GM18858 (cell line): ENCODE measurements around the gene LMBR1.
"Not testable (repeated sequence)": the region's sequence is repeated elsewhere in the genome, so short reads cannot be mapped to it uniquely, and the experiment has no call there.

Source experiments
- ATAC-seq: cut with Tn5 transposase; IDR thresholded peaks from one replicate; pipeline ENCODE4 v1.9.1; 2021; ENCODE audit not compliant: unreplicated experiment

The LMBR1 gene

DNA sequence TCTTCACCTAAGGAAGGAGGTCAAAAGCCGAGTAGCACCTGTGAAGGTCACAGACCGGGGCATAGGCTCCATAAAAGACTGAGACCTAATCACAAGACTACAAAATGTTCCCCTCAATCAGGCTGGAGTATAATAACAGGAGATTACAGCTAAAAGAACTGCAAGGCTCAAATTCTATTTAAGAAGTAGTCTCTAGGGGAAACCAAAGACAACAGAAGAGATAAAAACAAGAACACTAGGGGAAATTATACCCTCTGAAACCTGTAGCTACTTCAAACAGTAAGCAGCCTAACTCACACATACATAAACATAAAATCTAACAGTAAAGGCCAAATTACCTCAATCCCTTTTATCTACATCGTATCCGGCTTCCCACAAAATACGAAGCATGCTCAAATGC is 38.3 kb downstream of the LMBR1 start:
- no peak for ATAC-seq

DNA sequence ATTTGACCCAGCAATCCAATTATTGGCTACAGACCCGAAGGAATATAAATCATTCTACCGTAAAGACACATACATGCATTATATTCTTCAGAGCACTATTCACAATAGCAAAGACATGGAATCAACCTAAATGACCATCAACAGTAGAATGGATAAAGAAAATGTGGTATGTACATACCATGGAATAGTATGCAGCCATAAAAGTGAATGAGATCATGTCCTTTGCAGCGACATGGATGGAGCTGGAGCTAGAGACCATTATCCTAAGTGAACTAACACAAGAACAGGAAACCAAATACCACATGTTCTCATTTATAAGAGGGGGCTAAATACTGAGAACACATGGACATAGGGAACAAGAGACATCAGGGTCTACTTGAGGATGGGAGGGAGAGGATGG is 44.0 kb downstream of the LMBR1 start:
- no peak for ATAC-seq

DNA sequence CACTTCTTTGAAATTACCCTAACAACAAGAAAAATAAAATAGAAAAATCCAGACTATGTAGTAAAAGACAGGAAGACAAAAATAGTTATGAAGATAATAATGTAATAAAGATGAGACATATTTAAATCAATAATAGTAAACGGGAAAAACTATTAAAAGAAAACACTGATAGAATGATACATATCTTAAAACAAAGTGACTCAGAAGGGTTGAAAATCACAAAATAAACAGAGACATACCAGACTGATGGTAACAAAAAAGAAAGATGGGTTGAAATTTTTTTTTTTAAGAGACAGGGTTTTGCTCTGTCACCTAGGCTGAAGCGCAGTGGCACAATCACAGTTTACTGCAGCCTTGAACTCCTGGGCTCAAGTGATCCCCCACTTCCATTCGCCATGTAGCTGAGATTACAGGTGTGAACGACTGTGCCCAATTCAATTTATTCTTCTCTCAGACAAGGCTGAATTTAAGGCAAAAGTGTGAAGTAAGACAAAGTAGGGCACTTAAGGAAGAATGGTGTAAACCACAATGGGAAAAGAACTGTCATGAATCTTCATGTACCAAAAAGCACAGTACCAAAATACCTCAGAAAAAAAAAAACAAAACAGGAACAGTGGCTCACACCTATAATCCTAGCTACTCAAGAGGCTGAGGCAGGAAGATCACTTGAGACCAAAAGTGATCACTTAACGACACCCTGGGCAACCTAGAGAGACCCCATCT is 47.4 kb downstream of the LMBR1 start:
- no peak for ATAC-seq

DNA sequence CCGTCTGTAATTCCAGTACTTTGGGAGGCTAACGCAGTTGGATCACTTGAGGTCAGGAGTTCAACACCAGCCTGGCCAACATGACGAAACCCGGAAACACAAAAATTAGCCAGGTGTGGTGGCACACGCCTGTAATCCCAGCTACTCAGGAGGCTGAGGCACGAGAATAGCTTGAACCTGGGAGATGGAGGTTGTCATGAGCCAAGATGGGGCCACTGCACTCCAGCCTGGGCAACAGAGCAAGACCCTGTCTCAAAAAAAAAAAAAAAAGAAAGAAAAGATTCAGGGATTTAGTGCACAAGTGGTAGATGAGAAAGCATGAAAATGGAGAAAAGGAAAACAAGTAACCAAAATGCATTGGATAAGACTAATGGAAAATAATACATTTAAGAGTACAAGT is 49.4 kb downstream of the LMBR1 start:
- ATAC-seq, result not testable (repeated sequence)

DNA sequence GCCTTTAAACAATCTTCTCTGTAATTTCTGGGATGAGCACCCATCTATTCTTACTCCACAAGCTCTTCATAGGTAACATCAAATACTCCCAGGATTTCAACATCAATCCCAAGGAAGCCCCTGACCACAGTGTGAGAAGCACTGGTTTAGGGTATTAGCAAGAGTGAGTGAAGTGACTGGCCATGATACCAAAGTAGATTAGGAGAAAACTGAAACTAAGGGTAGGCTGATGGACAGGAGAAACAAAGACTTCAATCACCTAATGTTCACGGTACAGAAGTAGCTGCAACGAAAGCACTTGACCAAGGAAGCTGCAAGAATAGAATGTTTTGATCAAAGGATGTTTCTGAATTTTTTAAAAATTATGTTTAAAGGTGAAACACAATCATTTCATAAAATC is 49.8 kb downstream of the LMBR1 start:
- no peak for ATAC-seq

DNA sequence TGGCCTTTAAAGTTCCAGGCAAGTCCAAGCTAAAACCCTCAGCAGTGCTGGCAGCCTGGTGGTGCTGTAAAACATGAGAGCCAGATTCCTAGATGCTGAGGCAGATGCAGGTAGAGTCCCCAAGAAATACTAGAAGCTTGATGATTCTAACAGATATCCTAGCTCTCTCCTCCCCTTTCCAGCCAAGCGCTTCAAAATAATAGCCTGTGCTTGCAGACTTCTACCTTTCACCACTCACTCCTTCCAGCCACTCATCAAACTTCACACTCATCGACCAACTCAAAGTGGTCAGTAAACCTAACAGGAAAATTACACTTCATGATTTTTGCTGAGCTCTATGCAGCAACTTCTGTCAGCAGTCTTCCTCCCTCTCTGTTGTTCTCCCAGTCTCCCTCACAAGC is 50.2 kb downstream of the LMBR1 start:
- ATAC-seq, result no peak

DNA sequence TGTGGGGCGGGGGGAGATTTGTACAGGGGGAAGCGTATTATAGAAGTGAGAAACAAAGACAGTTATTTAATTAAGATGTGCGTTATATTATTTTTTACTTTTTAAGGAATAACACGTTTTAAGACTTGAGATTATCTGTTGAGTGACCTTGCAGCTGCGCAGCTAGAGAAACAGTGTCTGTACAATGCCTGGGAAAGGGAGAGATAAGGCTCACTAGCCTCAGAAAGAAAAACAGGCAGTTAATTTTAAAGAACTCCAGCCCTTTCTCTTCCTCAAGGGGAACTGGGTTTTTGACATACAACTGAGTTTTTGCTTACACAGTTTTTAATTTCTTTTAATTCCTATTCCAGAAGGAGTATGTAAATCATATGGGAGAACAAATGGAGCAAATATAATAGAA is 50.7 kb downstream of the LMBR1 start:
- no peak for ATAC-seq

DNA sequence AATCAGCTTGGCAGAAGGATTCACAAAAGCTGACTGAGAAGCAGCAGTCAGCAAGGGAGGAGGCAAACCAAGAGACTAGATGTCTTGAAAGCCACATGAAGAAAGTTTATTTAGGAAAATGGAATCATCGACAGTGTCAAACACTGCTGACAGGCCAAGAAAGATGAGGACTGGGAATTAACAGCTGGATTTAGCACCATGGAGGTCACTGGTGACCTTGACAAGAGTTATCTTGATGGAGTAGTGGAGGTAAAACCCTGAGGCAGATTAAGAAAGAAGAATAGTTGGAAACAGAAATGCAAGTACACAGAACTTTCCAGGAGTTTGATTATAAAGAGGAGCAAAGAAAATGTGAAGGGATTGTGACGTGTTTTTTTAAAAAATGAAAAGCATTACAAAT is 51.5 kb downstream of the LMBR1 start:
- no peak for ATAC-seq

DNA sequence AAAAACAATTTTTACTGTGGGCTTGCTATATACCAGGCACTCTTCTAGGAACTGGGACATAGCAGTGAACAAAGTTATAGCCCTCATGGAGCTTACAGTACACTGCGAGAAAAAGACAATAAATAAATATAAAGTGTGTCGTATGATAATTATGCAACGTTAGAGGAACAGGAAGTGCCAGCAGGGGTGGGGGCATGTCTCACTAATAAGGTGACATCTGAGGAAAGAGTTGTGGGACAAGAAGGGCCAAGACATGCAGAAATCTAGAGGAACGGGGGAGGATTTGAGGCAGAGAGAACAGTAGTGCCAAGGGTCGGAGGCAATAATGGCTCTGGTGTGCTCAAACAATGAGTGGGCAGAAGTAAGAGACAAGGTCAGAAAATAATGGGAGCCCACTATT is 52.8 kb downstream of the LMBR1 start:
- ATAC-seq, result no peak

DNA sequence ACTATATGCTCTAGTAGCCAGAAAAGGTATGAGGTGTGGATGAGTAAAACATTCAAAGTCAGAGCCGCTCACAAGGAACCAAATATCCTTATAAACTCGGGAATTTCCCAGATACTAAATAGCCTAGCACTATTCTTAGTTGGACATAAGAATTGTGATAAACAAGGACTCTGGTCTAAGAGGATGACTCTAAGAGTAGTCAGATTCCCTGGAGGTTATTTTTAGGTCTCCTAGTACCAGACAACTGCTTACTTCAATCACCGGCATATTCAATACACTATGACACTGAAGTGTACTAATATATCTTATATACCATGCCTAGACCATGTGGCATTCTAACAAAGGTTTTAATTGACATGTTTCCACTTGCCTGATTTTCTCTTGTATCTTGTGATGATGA is 56.5 kb downstream of the LMBR1 start:
- no peak for ATAC-seq

DNA sequence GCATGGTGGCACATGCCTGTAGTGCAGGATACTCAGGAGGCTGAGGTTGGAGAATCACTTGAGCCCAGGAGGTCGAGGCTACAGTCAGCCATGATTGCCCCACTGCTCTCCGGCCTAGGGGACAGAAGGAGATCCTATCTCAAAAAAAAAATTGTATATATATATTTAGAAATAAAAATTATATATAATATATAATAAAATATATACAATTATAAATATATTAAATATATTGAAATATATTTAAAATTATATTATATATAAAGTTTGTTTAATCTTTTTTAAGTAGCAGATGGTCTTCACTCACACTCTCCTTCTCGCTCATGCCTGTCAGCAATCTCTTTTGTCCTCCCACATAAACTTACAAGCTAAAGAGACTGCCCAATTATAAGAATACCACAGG is 58.5 kb downstream of the LMBR1 start:
- ATAC-seq, result no peak

DNA sequence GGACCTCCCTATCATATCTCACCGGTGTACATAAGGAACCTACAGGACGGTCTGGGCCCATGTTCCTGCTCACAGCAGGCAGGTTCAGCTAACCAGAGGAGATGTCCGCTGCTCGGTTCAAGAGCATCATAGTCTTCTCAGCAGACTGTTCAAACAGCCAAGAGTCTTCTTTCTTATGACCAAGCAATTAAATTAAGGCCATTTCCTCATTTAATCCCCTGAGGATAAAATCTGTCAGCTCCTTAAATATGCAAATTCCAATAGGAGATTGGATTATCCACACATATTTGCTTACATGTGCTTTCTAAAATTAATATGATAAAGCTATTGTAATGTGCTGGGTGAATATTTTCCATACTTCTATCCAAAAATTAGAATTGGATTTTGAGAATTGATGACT is 59.7 kb downstream of the LMBR1 start:
- no peak for ATAC-seq

DNA sequence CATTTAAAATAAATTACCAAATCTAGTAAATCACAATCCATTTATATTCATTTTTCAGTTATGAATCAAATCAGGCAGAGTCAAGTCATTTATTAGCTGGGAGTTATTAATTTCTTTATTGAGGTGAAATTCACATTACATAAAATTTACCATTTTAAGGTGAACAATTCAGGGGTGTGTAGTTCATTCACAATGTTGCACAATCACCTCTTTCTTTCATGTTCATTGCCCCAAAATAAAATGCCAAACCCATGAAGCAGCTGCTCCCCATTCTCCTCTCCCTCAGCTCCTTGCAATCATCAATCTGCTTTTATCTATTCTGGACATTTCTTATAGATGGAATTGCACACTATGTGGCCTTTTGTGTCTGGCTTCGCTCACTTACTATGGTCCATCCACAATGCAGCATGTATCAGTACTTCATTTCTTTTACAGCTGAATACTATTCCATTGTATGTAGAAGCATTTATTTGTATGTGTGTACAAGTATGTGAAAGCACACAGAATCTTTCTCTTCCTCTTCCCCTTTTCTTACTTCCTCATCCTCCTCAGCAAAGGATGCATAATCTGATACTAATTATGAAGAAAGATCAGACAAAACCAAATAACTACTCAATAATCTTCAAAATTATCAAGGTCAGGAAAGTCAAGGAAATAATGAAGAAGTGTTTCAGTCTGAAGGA is 60.6 kb downstream of the LMBR1 start:
- no peak for ATAC-seq

DNA sequence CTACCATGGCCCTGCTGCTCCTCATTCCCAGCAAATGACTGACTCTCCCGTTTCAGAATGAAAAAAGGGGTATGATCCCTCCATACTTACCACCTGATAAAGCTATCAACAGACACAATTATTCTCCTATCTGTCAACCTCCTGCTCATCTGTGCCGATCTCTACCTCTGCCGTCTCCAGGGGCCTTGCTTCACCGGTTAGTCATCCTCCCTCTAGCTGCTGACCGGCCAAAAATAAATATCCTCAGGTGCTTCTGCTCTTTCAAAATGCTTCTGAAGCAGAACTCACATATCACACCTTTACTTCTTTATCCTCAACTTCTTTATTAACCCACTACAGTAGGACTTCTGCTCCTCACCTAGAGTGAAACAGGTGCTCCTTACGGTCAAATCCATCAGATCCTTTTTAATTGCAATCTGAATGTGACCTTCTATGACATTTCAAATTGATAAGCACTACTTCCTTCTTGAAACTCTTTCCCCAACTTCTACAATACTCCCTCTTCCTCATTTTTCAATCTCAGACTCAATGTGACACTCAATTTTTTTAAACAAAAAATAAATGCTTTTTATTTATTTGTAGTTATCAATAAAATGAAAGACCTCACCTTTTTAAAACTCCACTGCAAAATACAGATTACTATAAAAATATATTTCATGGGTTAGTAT is 63.2 kb downstream of the LMBR1 start:
- no peak for ATAC-seq

DNA sequence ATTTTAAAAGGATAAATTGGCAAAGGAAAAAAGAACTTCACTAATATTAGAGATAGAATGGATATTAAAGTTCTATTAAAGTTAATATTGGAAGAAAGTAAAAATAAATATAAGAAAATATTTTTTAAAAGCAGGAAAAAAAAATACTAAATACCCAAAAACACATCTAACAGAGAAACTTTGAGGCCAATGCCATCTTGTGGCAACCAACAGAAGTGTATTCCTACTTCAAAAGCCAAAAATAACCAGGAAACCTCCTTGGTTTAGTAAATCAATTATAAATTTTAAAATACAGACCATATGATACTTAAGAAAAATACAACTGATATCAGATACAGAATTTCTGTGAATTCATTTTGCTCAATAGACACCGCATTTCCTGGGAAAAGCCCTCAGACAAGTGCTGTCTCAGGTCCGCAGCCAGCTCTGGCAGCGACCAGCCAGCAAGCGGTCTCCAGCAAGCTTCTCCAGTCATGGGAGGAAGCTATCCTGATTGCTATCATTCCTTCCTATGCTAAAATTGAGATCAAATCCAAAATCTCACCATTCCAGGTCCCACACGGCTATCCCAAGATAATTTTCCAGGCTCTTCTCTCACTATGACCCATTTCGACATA is 65.3 kb downstream of the LMBR1 start:
- ATAC-seq, result no peak

DNA sequence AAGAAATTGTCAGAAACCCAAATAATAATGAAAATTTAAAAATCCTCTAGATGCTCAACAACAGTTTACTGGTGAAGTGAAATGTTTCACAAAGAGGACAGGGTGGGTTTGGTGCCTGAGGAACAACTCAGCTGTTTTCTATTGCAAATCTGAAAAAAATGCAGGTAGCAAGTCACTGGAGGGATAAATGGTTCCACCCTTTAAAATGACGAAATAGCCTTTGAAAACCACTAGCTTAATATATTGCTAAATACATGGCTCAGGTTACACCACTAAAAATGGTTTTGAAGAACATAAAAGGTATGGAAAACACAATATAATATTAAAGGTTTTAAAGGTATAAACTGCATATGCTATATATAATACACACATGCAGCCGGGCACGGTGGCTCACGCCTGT is 69.5 kb downstream of the LMBR1 start:
- no peak for ATAC-seq

DNA sequence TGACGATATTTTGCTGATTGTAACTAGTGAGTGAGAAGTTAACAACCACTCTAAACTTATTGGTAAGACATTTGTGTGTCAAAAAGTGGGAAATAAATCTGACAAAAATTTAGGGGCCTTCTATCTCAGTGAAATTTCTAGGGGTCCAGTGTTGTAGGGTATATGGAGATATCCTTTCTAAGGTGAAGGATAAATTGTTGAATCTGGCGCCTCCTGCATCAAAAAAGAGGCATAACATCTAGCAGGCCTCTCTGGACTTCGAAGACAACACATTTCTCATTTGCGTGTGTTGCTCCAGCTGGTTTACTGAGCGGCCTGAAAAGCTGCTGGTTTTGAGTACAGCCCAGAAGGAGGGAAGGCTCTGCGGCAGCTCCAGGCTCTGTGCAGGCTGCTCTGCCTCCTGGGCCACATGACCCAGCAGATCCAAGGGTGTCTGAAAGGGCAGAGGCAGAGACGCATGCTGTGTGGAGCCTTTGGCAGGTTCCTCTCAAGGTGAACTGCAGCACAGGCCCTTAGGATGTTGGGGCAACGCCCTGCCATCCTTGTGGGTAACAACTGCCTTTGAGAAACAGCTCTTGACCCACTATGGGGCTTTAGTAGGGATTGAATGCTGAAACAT is 72.4 kb downstream of the LMBR1 start:
- ATAC-seq, result no peak

DNA sequence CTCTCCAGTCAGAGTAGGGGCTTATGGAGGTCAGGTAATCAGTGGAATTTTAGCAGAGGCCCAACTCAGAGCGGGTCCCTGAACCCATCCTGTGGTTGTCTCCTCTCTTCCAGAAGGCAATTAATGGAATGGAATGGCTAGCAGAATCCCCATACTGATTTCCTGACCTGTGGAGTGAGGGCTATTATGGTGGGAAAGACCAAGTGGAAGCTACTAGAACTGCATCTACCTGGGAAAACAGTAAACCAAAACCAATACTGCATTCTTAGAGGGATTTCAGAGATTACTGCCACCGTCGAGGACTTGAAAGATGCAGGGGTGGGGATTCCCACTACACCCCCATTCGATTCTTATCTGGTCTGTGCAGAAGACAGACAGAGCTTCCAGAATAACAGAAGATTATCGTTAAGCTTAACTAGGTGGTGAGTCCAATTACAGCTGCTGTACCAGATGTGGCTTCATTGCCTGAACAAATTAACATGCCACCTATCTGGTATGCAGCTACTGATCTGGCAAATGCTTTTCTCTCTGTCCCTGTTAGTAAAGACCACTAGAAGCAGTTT is 73.2 kb downstream of the LMBR1 start:
- no peak for ATAC-seq

DNA sequence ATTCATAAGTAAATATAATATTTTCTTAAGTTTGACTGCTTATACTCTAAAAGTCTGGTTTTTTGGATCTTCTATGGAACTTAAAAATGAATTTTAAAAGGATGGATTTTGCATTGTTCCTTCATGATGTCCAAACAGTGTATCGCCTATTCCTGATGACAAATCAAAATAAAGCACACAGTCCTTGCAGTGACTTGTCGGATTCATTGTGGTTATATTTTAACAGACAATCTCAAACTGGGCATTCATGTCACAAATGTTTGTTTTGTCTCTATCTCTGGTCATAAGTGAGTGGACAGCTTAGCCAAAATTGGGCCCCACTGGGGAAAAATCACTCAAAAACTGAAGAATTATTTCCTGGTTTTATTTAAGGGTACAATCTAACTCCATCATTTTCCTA is 74.8 kb downstream of the LMBR1 start:
- ATAC-seq, result no peak

DNA sequence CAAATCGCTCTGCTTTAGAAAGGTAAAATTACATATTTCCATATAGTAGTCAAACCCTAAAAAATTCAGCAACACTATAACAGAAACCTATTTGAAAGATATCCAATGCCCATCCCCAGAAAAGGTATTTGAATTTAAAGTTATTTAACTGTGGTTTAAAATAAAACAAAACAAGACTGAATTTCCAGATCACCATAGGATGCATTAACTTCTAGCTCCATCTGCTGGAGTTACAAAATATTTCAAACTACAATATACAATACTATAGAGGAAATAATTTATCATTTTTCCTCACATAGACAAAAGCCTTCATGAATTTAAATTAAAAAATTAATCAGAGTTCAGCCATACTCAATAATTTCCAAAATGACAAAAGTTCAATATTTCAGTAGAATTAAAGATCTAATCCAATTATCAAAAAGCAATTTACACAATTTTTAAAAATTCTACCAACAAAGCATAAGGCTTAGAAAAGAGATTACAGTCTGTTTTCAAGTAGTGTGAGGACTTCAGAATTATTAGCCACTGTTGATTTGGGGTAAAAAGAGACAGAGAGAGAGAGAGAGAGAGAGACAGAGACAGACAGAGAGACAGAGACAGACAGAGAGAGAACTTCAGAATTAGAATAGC is 75.9 kb downstream of the LMBR1 start:
- ATAC-seq, result no peak

DNA sequence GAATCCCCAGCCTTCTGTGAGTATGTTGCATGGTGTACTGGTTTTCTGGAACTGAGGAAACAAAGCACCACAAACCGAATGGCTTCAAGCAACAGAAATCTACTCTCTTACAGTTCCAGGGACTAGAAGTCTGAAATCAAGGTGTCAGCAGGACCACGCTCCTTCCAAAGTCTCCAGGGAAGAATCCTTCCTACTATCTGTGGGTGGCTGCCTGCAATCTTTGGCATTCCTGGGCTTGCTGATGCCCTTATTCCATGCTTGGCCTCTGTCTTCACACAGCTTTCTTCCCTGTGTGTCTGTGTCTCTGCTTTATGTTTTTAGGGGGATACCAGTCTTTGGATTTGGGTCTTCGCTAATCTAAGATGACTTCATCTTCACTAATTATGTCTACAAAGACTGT is 81.3 kb downstream of the LMBR1 start:
- no peak for ATAC-seq
